ENCODE measurements around the gene C6orf132.

Gene C6orf132

DNA sequence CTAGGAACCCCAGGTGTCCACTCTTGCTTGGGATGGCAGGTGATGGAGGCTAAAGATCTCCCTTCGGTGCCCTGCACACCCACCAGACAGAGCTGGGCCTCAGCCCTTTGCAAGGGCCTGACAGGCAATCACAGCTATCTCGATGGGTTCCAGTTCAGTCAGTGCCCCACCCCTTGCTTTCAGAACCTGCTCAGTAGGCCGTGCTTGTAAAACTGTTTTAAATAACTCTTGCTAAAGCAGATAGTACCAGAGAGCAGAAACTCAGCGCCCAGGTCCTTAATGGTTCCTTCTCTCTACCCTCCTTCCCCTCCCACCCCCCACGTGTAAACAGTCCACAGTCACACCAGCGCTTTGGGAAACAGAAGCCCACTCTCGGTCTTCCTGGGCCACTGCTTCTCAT lies 39.2 kb downstream of the C6orf132 start:
- Histone ChIP-seq H3K36me3 (replicated peaks; ENCODE audit: low read depth, low read length) (no peaks in the 10 kb centered on the region), H3K27me3 (ENCODE audit: low read depth, low read length) (peaks cover 4% of the 10 kb centered on the region; the same call in 1 of the 2 replicates), H3K9me3 (ENCODE audit: insufficient read depth, low read length) (no peaks in the 10 kb centered on the region), H4K20me1 (ENCODE audit: insufficient read depth, low read length) (no peaks in the 10 kb centered on the region), H3K79me2 (ENCODE audit: low read length) (no peaks in the 10 kb centered on the region), H3K27ac (ENCODE audit: low read length) (no peak overlapping the region), H3K4me1 (ENCODE audit: low read length) (peaks cover 14% of the 10 kb centered on the region), H3K9ac (ENCODE audit: low read length) (peak overlapping the region; percentile 76), H3K4me3 (ENCODE audit: low read length) (peak overlapping the region; percentile 82), H3K4me2 (ENCODE audit: low read length) (peak overlapping the region; percentile 90), H2AFZ (ENCODE audit: low read depth, low read length) (no peak overlapping the region)
- TF ChIP-seq CTCF (IDR thresholded peaks at IDR 0.05; ENCODE audit: low read depth, low read length) (no peak), EZH2phosphoT487 (IDR thresholded peaks at IDR 0.05; ENCODE audit: low read depth) (no peak)

- TF ChIP-seq EZH2phosphoT487 (IDR thresholded peaks at IDR 0.05; ENCODE audit: low read depth) (no peak), CTCF (IDR thresholded peaks at IDR 0.05; ENCODE audit: low read depth, low read length) (no peak)
- H3K27ac ChIP-seq (ENCODE audit: low read length), result no peak overlapping the region
- H3K4me2 ChIP-seq (ENCODE audit: low read length), result no peak overlapping the region
- no peaks in the 10 kb centered on the region for H3K27me3 ChIP-seq (ENCODE audit: low read depth, low read length)
- no peaks in the 10 kb centered on the region for H3K79me2 ChIP-seq (ENCODE audit: low read length)
- H3K4me1 ChIP-seq (ENCODE audit: low read length), result peaks cover 14% of the 10 kb centered on the region
- no peak overlapping the region for H3K9ac ChIP-seq (ENCODE audit: low read length)
- H2AFZ ChIP-seq (ENCODE audit: low read depth, low read length), result no peak overlapping the region
- no peak overlapping the region for H3K4me3 ChIP-seq (ENCODE audit: low read length)
- no peaks in the 10 kb centered on the region for H3K36me3 ChIP-seq (replicated peaks; ENCODE audit: low read depth, low read length)
- H4K20me1 ChIP-seq (ENCODE audit: insufficient read depth, low read length), result no peaks in the 10 kb centered on the region
- no peaks in the 10 kb centered on the region for H3K9me3 ChIP-seq (ENCODE audit: insufficient read depth, low read length)
These were observed 41.2 kb downstream of the C6orf132 start for GRCh38 chr6:42101186-42101657.

DNA sequence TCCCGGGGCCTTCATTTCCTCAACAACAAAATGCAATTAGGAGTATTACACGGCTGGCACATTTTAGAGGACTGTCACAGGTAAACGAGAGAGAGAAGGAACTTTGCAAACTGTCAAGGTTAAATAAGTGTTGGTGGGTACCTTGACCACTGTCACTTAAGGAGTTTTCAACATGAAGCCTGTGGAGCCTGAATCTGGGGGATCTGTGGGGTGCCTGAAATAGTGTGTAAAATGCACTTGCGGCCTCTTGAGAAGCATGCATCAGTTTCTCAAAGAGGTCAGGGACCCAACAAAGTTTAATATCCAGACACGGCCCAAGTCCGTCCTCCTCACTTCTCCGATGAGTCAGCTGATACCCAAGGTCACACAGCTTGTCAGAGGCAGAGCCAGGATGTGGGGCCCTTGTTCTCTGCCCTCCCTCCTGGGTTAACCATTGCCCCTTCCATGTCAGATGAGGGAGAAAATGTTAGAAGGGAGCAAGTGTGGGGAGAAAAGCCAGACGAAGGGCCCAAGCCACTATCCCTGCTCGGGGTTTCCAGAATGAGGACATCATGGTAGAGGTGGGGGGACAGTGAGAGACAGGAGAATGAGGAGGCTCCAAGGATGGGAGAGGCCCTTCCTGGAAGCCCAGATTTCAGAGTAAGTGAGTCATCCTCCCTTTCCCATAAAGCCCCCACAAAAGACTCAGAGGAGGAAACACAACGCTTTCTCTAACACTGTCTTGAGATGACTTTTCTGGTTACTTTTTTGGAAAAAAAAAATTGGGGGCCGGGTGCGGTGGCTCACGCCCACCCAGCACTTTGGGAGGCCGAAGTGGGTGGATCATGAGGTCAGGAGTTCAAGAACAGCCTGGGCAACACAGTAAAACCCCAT lies 42.2 kb downstream of the C6orf132 start:
- H4K20me1 ChIP-seq (ENCODE audit: insufficient read depth, low read length), result no peaks in the 10 kb centered on the region

More for the DNA sequence above, 42.2 kb downstream of the C6orf132 start:
- Histone ChIP-seq H3K4me2 (ENCODE audit: low read length) (no peak overlapping the region), H3K9me3 (ENCODE audit: insufficient read depth, low read length) (no peaks in the 10 kb centered on the region), H3K79me2 (ENCODE audit: low read length) (no peaks in the 10 kb centered on the region), H3K9ac (ENCODE audit: low read length) (no peak overlapping the region), H3K4me1 (ENCODE audit: low read length) (peaks cover 12% of the 10 kb centered on the region), H3K27ac (ENCODE audit: low read length) (no peak overlapping the region), H3K27me3 (ENCODE audit: low read depth, low read length) (no peaks in the 10 kb centered on the region), H3K4me3 (ENCODE audit: low read length) (no peak overlapping the region), H2AFZ (ENCODE audit: low read depth, low read length) (no peak overlapping the region), H3K36me3 (replicated peaks; ENCODE audit: low read depth, low read length) (no peaks in the 10 kb centered on the region)
- TF ChIP-seq EZH2phosphoT487 (IDR thresholded peaks at IDR 0.05; ENCODE audit: low read depth) (no peak), CTCF (IDR thresholded peaks at IDR 0.05; ENCODE audit: low read depth, low read length) (no peak)
